Activated CD4-positive, alpha-beta T cell treated with anti-CD3 and anti-CD28 coated beads for 36 hours (primary cell): Measurements from ENCODE around the gene DDX24. TPM values are rescaled to one million over a fixed set of nuclear protein-coding genes. Genes with fewer than 3 reads are reported as not detected.
A peak's percentile ranks its signal among the peaks of the same experiment; 100 is the strongest.

Experiments
- ATAC-seq: fragments of 200-7000 bp; cut with Tn5 transposase; one replicate; pipeline ENCODE4 v1.10.0; 2021; ENCODE audit warnings: mild to moderate bottlenecking, moderate library complexity
- CTCF ChIA-PET: fragments of 350-600 bp; sonication (Branson Sonifier 250); formaldehyde crosslinking; loops from one replicate; lab custom pipeline; 2021; ENCODE audit warnings: antibody characterized with exemption; lab: Charles Lee
- POLR2A ChIA-PET: fragments of 350-600 bp; sonication (Branson Sonifier 250); formaldehyde crosslinking; loops from one replicate; lab custom pipeline; 2021; ENCODE audit warnings: antibody characterized with exemption, inconsistent platforms; lab: Charles Lee
- DNase-seq: peaks from one replicate; pipeline ENCODE4 v3.0.0-alpha.2; 2020
- H3K27ac Mint-ChIP-seq: one replicate; pipeline ENCODE4 v1.8.0; 2021; ENCODE audit warnings: mixed read lengths
- H3K27me3 Mint-ChIP-seq: one replicate; pipeline ENCODE4 v1.8.0; 2021; ENCODE audit warnings: mixed read lengths
- H3K36me3 Mint-ChIP-seq: one replicate; pipeline ENCODE4 v1.8.0; 2021; ENCODE audit warnings: low read depth, mixed read lengths
- H3K4me1 Mint-ChIP-seq: one replicate; pipeline ENCODE4 v1.8.0; 2021; ENCODE audit warnings: mixed read lengths
- H3K4me3 Mint-ChIP-seq: one replicate; pipeline ENCODE4 v1.8.0; 2021; ENCODE audit warnings: mild to moderate bottlenecking, moderate library complexity, mixed read lengths
- H3K9me3 Mint-ChIP-seq: one replicate; pipeline ENCODE4 v1.8.0; 2021; ENCODE audit warnings: low read depth, mixed read lengths
- intact Hi-C, 2 experiments: fragments of 100-400 bp; cut with DNase I in 1 of 2; cut with micrococcal nuclease in 1 of 2; formaldehyde crosslinking; loops; one replicate each; pipeline versions ENCODE4 v1.14.2 to v1.15.1; 2022 to 2024; cut with DNase I, micrococcal nuclease
- total RNA-seq, 2 experiments: library from RNA; stranded (reverse); gene quantifications; one replicate each; pipeline ENCODE4 v1.2.3, GENCODE V29; 2021

The DDX24 gene
- total RNA-seq, 2 experiments from 2014 or later, result 259 to 390 TPM

- intact Hi-C loops, result no loop called here
- peaks cover 41% of the 10 kb centered on the region for H3K36me3 Mint-ChIP-seq
- no peak for ATAC-seq
- no peaks in the 10 kb centered on the region for H3K27me3 Mint-ChIP-seq
- no peak for DNase-seq
- CTCF ChIA-PET, result interaction anchor here (2.3 kb wide), 1 partner anchor 11 kb away, joined by 15 read pairs; no protein-coding TSS in a partner anchor
- H3K9me3 Mint-ChIP-seq, result no peaks in the 10 kb centered on the region
- peaks cover 6% of the 10 kb centered on the region for H3K4me1 Mint-ChIP-seq
- no peak overlapping the region for H3K4me3 Mint-ChIP-seq
- POLR2A ChIA-PET, result no interaction called here
- no peak overlapping the region for H3K27ac Mint-ChIP-seq
Observed at GRCh38 chr14:94047581-94047980, 33.4 kb downstream of the DDX24 start.

- no peaks in the 10 kb centered on the region for H3K4me1 Mint-ChIP-seq
- H3K27me3 Mint-ChIP-seq, result no peaks in the 10 kb centered on the region
- POLR2A ChIA-PET, result interaction anchor here (0.6 kb wide), 1 partner anchor 19 kb away, joined by 3 read pairs; no protein-coding TSS in a partner anchor
- no peaks in the 10 kb centered on the region for H3K9me3 Mint-ChIP-seq
- intact Hi-C loops, result no loop called here
- CTCF ChIA-PET, result interaction anchor here (0.8 kb wide), 1 partner anchor 13 kb away, joined by 4 read pairs; no protein-coding TSS in a partner anchor
- peaks cover 35% of the 10 kb centered on the region for H3K36me3 Mint-ChIP-seq
- no peak overlapping the region for H3K4me3 Mint-ChIP-seq
- no peak overlapping the region for H3K27ac Mint-ChIP-seq
- ATAC-seq (no peak), DNase-seq (no peak)
Observed at GRCh38 chr14:94046696-94047250, 34.2 kb downstream of the DDX24 start.

GRCh38 chr14:94045563-94046345 is 35.2 kb downstream of the DDX24 start:
- no peak overlapping the region for H3K27ac Mint-ChIP-seq
- intact Hi-C loops, result no loop called here
- no peak for DNase-seq
- H3K36me3 Mint-ChIP-seq, result peaks cover 24% of the 10 kb centered on the region
- H3K4me3 Mint-ChIP-seq, result no peak overlapping the region
- ATAC-seq, result no peak
- CTCF ChIA-PET, result interaction anchor here (0.8 to 1.1 kb wide), 2 partner anchors 12 to 91 kb away, joined by 3 to 4 read pairs; no protein-coding TSS in a partner anchor
- no peaks in the 10 kb centered on the region for H3K9me3 Mint-ChIP-seq
- H3K4me1 Mint-ChIP-seq, result no peaks in the 10 kb centered on the region
- no peaks in the 10 kb centered on the region for H3K27me3 Mint-ChIP-seq
- POLR2A ChIA-PET, result no interaction called here

- Mint-ChIP-seq H3K4me1 (no peaks in the 10 kb centered on the region), H3K9me3 (no peaks in the 10 kb centered on the region), H3K36me3 (peaks cover 19% of the 10 kb centered on the region), H3K4me3 (no peak overlapping the region), H3K27me3 (no peaks in the 10 kb centered on the region), H3K27ac (no peak overlapping the region)
- DNase-seq (no peak), ATAC-seq (no peak)
- ChIA-PET CTCF (interaction anchor here (1.1 kb wide), 1 partner anchor 92 kb away, joined by 3 read pairs; no protein-coding TSS in a partner anchor), POLR2A (no interaction called here)
- intact Hi-C loops, result no loop called here
Observed at GRCh38 chr14:94045101-94045500, 35.9 kb downstream of the DDX24 start.

GRCh38 chr14:94044476-94045091 is 36.4 kb downstream of the DDX24 start:
- Mint-ChIP-seq H3K27me3 (no peaks in the 10 kb centered on the region), H3K4me3 (no peak overlapping the region), H3K4me1 (no peaks in the 10 kb centered on the region), H3K27ac (no peak overlapping the region), H3K9me3 (no peaks in the 10 kb centered on the region), H3K36me3 (peaks cover 13% of the 10 kb centered on the region)
- DNase-seq (no peak), ATAC-seq (no peak)
- intact Hi-C loops, result no loop called here
- POLR2A ChIA-PET, result interaction anchor here (0.6 kb wide), 1 partner anchor 16 kb away, joined by 3 read pairs; no protein-coding TSS in a partner anchor
- CTCF ChIA-PET, result interaction anchor here (1.0 to 1.1 kb wide), 2 partner anchors 9 to 92 kb away, joined by 3 read pairs; no protein-coding TSS in a partner anchor

GRCh38 chr14:94043756-94044475 is 37.1 kb downstream of the DDX24 start:
- DNase-seq (no peak), ATAC-seq (no peak)
- Mint-ChIP-seq H3K36me3 (peaks cover 13% of the 10 kb centered on the region), H3K4me3 (no peak overlapping the region), H3K4me1 (no peaks in the 10 kb centered on the region), H3K9me3 (no peaks in the 10 kb centered on the region), H3K27me3 (no peaks in the 10 kb centered on the region), H3K27ac (no peak overlapping the region)
- ChIA-PET CTCF (interaction anchor here (1.0 kb wide), 1 partner anchor 9 kb away, joined by 3 read pairs; no protein-coding TSS in a partner anchor), POLR2A (interaction anchor here (0.6 kb wide), 1 partner anchor 17 kb away, joined by 3 read pairs; no protein-coding TSS in a partner anchor)
- intact Hi-C loops, result no loop called here

- Mint-ChIP-seq H3K27me3 (no peaks in the 10 kb centered on the region), H3K4me1 (no peaks in the 10 kb centered on the region), H3K27ac (no peak overlapping the region), H3K9me3 (no peaks in the 10 kb centered on the region), H3K4me3 (no peak overlapping the region), H3K36me3 (peaks cover 10% of the 10 kb centered on the region)
- CTCF ChIA-PET, result interaction anchor here (1.2 kb wide), 1 partner anchor 10 kb away, joined by 4 read pairs; no protein-coding TSS in a partner anchor
- intact Hi-C loops, result no loop called here
- DNase-seq (no peak), ATAC-seq (no peak)
- POLR2A ChIA-PET, result no interaction called here
Observed at GRCh38 chr14:94043111-94043755, 37.8 kb downstream of the DDX24 start.

- DNase-seq, result no peak
- H3K4me1 Mint-ChIP-seq, result no peaks in the 10 kb centered on the region
- POLR2A ChIA-PET, result no interaction called here
- no peaks in the 10 kb centered on the region for H3K27me3 Mint-ChIP-seq
- no peak overlapping the region for H3K27ac Mint-ChIP-seq
- peaks cover 5% of the 10 kb centered on the region for H3K36me3 Mint-ChIP-seq
- no peak overlapping the region for H3K4me3 Mint-ChIP-seq
- ATAC-seq, result peak; percentile 20
- H3K9me3 Mint-ChIP-seq, result no peaks in the 10 kb centered on the region
- CTCF ChIA-PET, result interaction anchor here (1.1 to 1.2 kb wide), 2 partner anchors 10 to 103 kb away, joined by 4 read pairs; no protein-coding TSS in a partner anchor
- intact Hi-C loops, result no loop called here
Observed at GRCh38 chr14:94042433-94043091, 38.4 kb downstream of the DDX24 start.

GRCh38 chr14:94041551-94042346 is 39.3 kb downstream of the DDX24 start:
- CTCF ChIA-PET, result interaction anchor here (1.1 to 1.2 kb wide), 2 partner anchors 11 to 102 kb away, joined by 4 read pairs; no protein-coding TSS in a partner anchor
- no peak for ATAC-seq
- DNase-seq, result no peak
- H3K27ac Mint-ChIP-seq, result no peak overlapping the region
- no peaks in the 10 kb centered on the region for H3K9me3 Mint-ChIP-seq
- H3K27me3 Mint-ChIP-seq, result no peaks in the 10 kb centered on the region
- peaks cover 5% of the 10 kb centered on the region for H3K36me3 Mint-ChIP-seq
- no peak overlapping the region for H3K4me3 Mint-ChIP-seq
- H3K4me1 Mint-ChIP-seq, result peaks cover 1% of the 10 kb centered on the region
- POLR2A ChIA-PET, result interaction anchor here (0.6 to 0.7 kb wide), 2 partner anchors 11 to 711 kb away, joined by 5 to 11 read pairs; no protein-coding TSS in a partner anchor
- intact Hi-C loops, result no loop called here
